Heart right ventricle (tissue), 16 donors: ENCODE data around the gene FAIM2. TPM values are rescaled to one million over a fixed set of nuclear protein-coding genes. Genes with fewer than 3 reads are reported as not detected.

Experiments used
- ATAC-seq, 8 donors: fragments of 200-7000 bp; cut with Tn5 transposase; one replicate each; pipeline ENCODE4 v1.9.1; 2020; ENCODE audit warnings: mild to moderate bottlenecking in 8 of 8, moderate library complexity in 8 of 8, moderate number of reproducible peaks in 1 of 8
- DNase-seq, 2 donors: peaks; one replicate each; pipeline ENCODE4 v3.0.0-alpha.2; 2020
- H3K27ac ChIP-seq, 10 donors: fragments of 200-600 bp; sonication (generic) in 2 of 10; one replicate each; pipeline versions ENCODE4 v1.5.0 to v1.8.0; 2020 to 2022; ENCODE audit warnings: mild to moderate bottlenecking in 3 of 10
- H3K27me3 ChIP-seq, 7 donors: fragments of 200-600 bp; one replicate each; pipeline ENCODE4 v1.8.0; 2021 to 2022; ENCODE audit warnings: mild to moderate bottlenecking in 2 of 7
- H3K36me3 ChIP-seq, 9 donors: fragments of 200-600 bp; sonication (generic) in 1 of 9; one replicate each; pipeline versions ENCODE4 v1.5.0 to v1.8.0; 2020 to 2022; ENCODE audit warnings: mild to moderate bottlenecking in 2 of 9
- H3K4me1 ChIP-seq, 9 donors: fragments of 200-600 bp; sonication (generic) in 1 of 9; one replicate each; pipeline versions ENCODE4 v1.5.0 to v1.8.0; 2020 to 2022; ENCODE audit warnings: mild to moderate bottlenecking in 4 of 9
- H3K4me3 ChIP-seq, 10 donors: fragments of 200-600 bp; sonication (generic) in 2 of 10; one replicate each; pipeline versions ENCODE4 v1.5.0 to v1.8.0; 2020 to 2022; ENCODE audit warnings: mild to moderate bottlenecking in 7 of 10, moderate library complexity in 2 of 10
- H3K9me3 ChIP-seq, 11 donors: fragments of 200-600 bp in 10 of 11; sonication (generic) in 2 of 11; one replicate each; pipeline versions ENCODE4 v1.5.0 to v1.8.0; 2013 to 2022; ENCODE audit warnings: mild to moderate bottlenecking in 2 of 11, control low read depth in 1 of 11, moderate library complexity in 1 of 11
- CTCF ChIP-seq, 9 donors: fragments of 200-600 bp; sonication (generic) in 2 of 9; IDR thresholded peaks; one replicate each; pipeline versions ENCODE4 v1.5.0 to v1.8.0; 2021 to 2022; ENCODE audit warnings: antibody characterized with exemption in 9 of 9, mild to moderate bottlenecking in 5 of 9, moderate library complexity in 1 of 9
- WGBS, 2 donors: extraction: QIAGEN DNeasy Blood & Tissue Kit; methylation state at CpG; one replicate each; pipeline ENCODE4 v1.1.7; 2013; ENCODE audit warnings: inconsistent platforms in 1 of 2; 5-methylcytosine and 5-hydroxymethylcytosine counted together
- intact Hi-C, 10 donors: fragments of 100-400 bp; cut with DNase I; formaldehyde crosslinking; loops; one replicate each; pipeline versions ENCODE4 v1.11.1 to v1.14.2; 2022
- polyA plus RNA-seq, 2 donors: library from polyadenylated mRNA; stranded (reverse); fragments of 200-250 nt; gene quantifications; one replicate each; pipeline ENCODE4 v1.2.3, GENCODE V29; 2013
- total RNA-seq, 10 donors: library from RNA; stranded (reverse); fragmentation: NEBNext Ultra II Directional in 3 of 10; extraction: Animal tissue kit (Norgen Biotek cat#: 25700) in 3 of 10; gene quantifications; one replicate each; pipeline versions ENCODE4 v1.2.1 to v1.2.4, GENCODE V29; 2021 to 2023
- donor health status: Arrhythmogenic right ventricular cardiomyopathy.
- donor health status: ischemic (EF 13 %, LVEDD 7.1; RV severe dilation, severe dysfunction).
- donor health status: healthy with polysubstance abuse.
- donor health status: DM: no; HTN: yes; CAD: no.
- donor health status: DM: no; HTN: no; CAD: no.
- donor health status: ischemic (EF 25% LVEDD 6.9; RV normal size, moderate dysfunction).
- donor health status: ischemic (EF 25% LVEDD 5.7; RV mildly dilated, moderate dysfunction).
- donor health status: healthy.
- donor health status: DM: yes; HTN: yes; CAD: no.
- donor health status: Ischemic cardiomyopathy.
- donor health status: ischemic (EF 35%, LVEDD 5.7; RV mildly dilated, moderate dysfunction).
- donor health status: nonischemic (EF 11% LVEDD 7.7; RV severe dilation, severe dysfunction).
- donor health status: DM: yes; HTN: yes; CAD: no.
- donor health status: PGD.
- donor health status: ischemic (EF 29% LVEDD 5.4; RV normal size, mild dysfunction).
- donor health status: nonischemic (EF 23%, LVEDD 6.1; RV moderate dilation, normal function).

Gene FAIM2
- total and polyA plus RNA-seq, 12 donors: 1.2 to 15.0 (median 3.5) TPM

- Histone ChIP-seq H3K27ac (no peak overlapping the region), H3K36me3 (no peaks in the 10 kb centered on the region), H3K4me3 (no peak overlapping the region), H3K4me1 (peaks cover 0 to 3% (median 0%) of the 10 kb centered on the region in 9 donors), H3K27me3 (no peaks in the 10 kb centered on the region), H3K9me3 (no peaks in the 10 kb centered on the region)
- intact Hi-C loops: no loop called here
- ATAC-seq (peak in 1 of 8 donors; percentile 29), DNase-seq (no peak)
- no peak for TF ChIP-seq CTCF (IDR thresholded peaks at IDR 0.05)
These were observed 35.6 kb upstream of the FAIM2 start for GRCh38 chr12:49939307-49939706.

- H3K36me3 ChIP-seq: no peaks in the 10 kb centered on the region
- WGBS, 2 donors: 81 to 91% methylated on average over 7 to 8 of the region's 8 CpGs
- TF ChIP-seq CTCF (IDR thresholded peaks at IDR 0.05): no peak
- no peaks in the 10 kb centered on the region for H3K9me3 ChIP-seq
- no peaks in the 10 kb centered on the region for H3K4me1 ChIP-seq
- ATAC-seq (no peak), DNase-seq (no peak)
- H3K27ac ChIP-seq: no peak overlapping the region
- no peak overlapping the region for H3K4me3 ChIP-seq
- intact Hi-C loops: no loop called here
- no peaks in the 10 kb centered on the region for H3K27me3 ChIP-seq
These were observed 34.1 kb upstream of the FAIM2 start for GRCh38 chr12:49937639-49938300.

GRCh38 chr12:49936925-49937324 lies 33.2 kb upstream of the FAIM2 start:
- 88 to 93% methylated on average over 3 of the region's 3 CpGs for WGBS, 2 donors
- no peak for TF ChIP-seq CTCF (IDR thresholded peaks at IDR 0.05)
- DNase-seq (no peak), ATAC-seq (no peak)
- H3K36me3 ChIP-seq: no peaks in the 10 kb centered on the region
- H3K27ac ChIP-seq: no peak overlapping the region
- H3K9me3 ChIP-seq: no peaks in the 10 kb centered on the region
- H3K27me3 ChIP-seq: no peaks in the 10 kb centered on the region
- H3K4me3 ChIP-seq: no peak overlapping the region
- intact Hi-C loops: no loop called here
- no peaks in the 10 kb centered on the region for H3K4me1 ChIP-seq

- ATAC-seq (no peak), DNase-seq (no peak)
- TF ChIP-seq CTCF (IDR thresholded peaks at IDR 0.05): no peak
- 85 to 91% methylated on average over 3 of the region's 3 CpGs for WGBS, 2 donors
- H3K9me3 ChIP-seq: no peaks in the 10 kb centered on the region
- peaks cover 0 to 5% (median 0%) of the 10 kb centered on the region in 7 donors for H3K27me3 ChIP-seq
- H3K36me3 ChIP-seq: no peaks in the 10 kb centered on the region
- peaks cover 0 to 5% (median 0%) of the 10 kb centered on the region in 9 donors for H3K4me1 ChIP-seq
- H3K27ac ChIP-seq: no peak overlapping the region
- intact Hi-C loops: no loop called here
- H3K4me3 ChIP-seq: no peak overlapping the region
These were observed 30.8 kb upstream of the FAIM2 start for GRCh38 chr12:49934505-49934904.
